Neural progenitor cell (in vitro differentiated cells): ENCODE measurements around the gene AQP10. TPM values are rescaled to one million over a fixed set of nuclear protein-coding genes. Genes with fewer than 3 reads are reported as not detected.

Experiments
- DNase-seq: peaks from one replicate; pipeline ENCODE4 v3.0.0-alpha.2; 2016; ENCODE audit warnings: low spot score
- H2AFZ ChIP-seq: fragments of 200-600 bp; sonication (generic); replicated peaks from 2 replicates; pipeline ENCODE4 v1.6.1; 2016; ENCODE audit warnings: antibody characterized with exemption
- H3F3A ChIP-seq: fragments of 200-600 bp; sonication (generic); 2 replicates; pipeline ENCODE4 v1.6.1; 2016; ENCODE audit warnings: antibody characterized with exemption, low read depth
- H3K27ac ChIP-seq: fragments of 200-600 bp; sonication (generic); 2 replicates; pipeline ENCODE4 v1.5.1; 2016; ENCODE audit warnings: mild to moderate bottlenecking
- H3K27me3 ChIP-seq: fragments of 200-600 bp; sonication (generic); 2 replicates; pipeline ENCODE4 v1.6.1; 2016; ENCODE audit warnings: mild to moderate bottlenecking, moderate library complexity
- H3K36me3 ChIP-seq: fragments of 200-600 bp; sonication (generic); 2 replicates; pipeline ENCODE4 v1.5.1; 2016
- H3K4me1 ChIP-seq: fragments of 200-600 bp; sonication (generic); 2 replicates; pipeline ENCODE4 v1.6.1; 2016; ENCODE audit warnings: mixed run types
- H3K4me2 ChIP-seq: fragments of 200-600 bp; sonication (generic); 2 replicates; pipeline ENCODE4 v1.6.1; 2016
- H3K4me3 ChIP-seq: fragments of 200-600 bp; sonication (generic); 2 replicates; pipeline ENCODE4 v1.5.1; 2016
- H3K79me2 ChIP-seq: fragments of 200-600 bp; sonication (generic); 2 replicates; pipeline ENCODE4 v1.6.1; 2016; ENCODE audit warnings: low read depth
- H3K9ac ChIP-seq: fragments of 200-600 bp; sonication (generic); 2 replicates; pipeline ENCODE4 v1.6.1; 2016
- H3K9me3 ChIP-seq: fragments of 200-600 bp; sonication (generic); 2 replicates; pipeline ENCODE4 v1.5.1; 2016; ENCODE audit warnings: low read depth
- H4K20me1 ChIP-seq: fragments of 200-600 bp; sonication (generic); 2 replicates; pipeline ENCODE4 v1.6.1; 2016; ENCODE audit warnings: low read depth
- H3K27ac Mint-ChIP-seq: 3 replicates; pipeline ENCODE4 v1.8.0; 2021; ENCODE audit warnings: mixed read lengths
- H3K27me3 Mint-ChIP-seq: 2 replicates; pipeline ENCODE4 v1.8.0; 2022; ENCODE audit warnings: low read depth, mild to moderate bottlenecking, inconsistent platforms, moderate library complexity, mixed read lengths; ENCODE audit not compliant: insufficient read depth
- H3K36me3 Mint-ChIP-seq: 3 replicates; pipeline ENCODE4 v1.8.0; 2021; ENCODE audit warnings: mixed read lengths
- H3K4me1 Mint-ChIP-seq: 3 replicates; pipeline ENCODE4 v1.8.0; 2021; ENCODE audit warnings: mixed read lengths
- H3K4me3 Mint-ChIP-seq: 3 replicates; pipeline ENCODE4 v1.8.0; 2021; ENCODE audit warnings: mild to moderate bottlenecking, moderate library complexity, mixed read lengths
- H3K9me3 Mint-ChIP-seq: 3 replicates; pipeline ENCODE4 v1.8.0; 2020; ENCODE audit warnings: mixed read lengths
- CTCF ChIP-seq: fragments of 200-600 bp; sonication (generic); IDR thresholded peaks from 2 replicates; pipeline ENCODE4 v1.5.1; 2017; ENCODE audit warnings: antibody characterized with exemption, mild to moderate bottlenecking
- EZH2 ChIP-seq: fragments of 200-600 bp; sonication (generic); IDR thresholded peaks from 2 replicates; pipeline ENCODE4 v1.6.1; 2017; ENCODE audit warnings: antibody characterized with exemption, mild to moderate bottlenecking, moderate library complexity
- EZH2phosphoT487 ChIP-seq: fragments of 200-600 bp; sonication (generic); IDR thresholded peaks from 2 replicates; pipeline ENCODE4 v1.6.1; 2017; ENCODE audit warnings: antibody characterized with exemption
- total RNA-seq: library from RNA; depleted of rRNA; stranded (reverse); fragments of >200 nt; gene quantifications from 2 replicates; pipeline ENCODE4 v1.2.3, GENCODE V29; 2015; ENCODE audit warnings: low replicate concordance

The AQP10 gene
- total RNA-seq, 1 donor from 2014 or later: not detected

- H3K36me3 Mint-ChIP-seq: peaks cover 16% of the 10 kb centered on the region
- H3K4me3 Mint-ChIP-seq: peak overlapping the region; percentile 77
- H3K9me3 ChIP-seq: no peaks in the 10 kb centered on the region
- H3K4me3 ChIP-seq: peak overlapping the region; percentile 54
- no peaks in the 10 kb centered on the region for H3K36me3 ChIP-seq
- no peak overlapping the region for H3K27ac Mint-ChIP-seq
- peaks cover 24% of the 10 kb centered on the region for H3K79me2 ChIP-seq
- H3K9ac ChIP-seq: no peak overlapping the region
- peaks cover 48% of the 10 kb centered on the region for H4K20me1 ChIP-seq
- H3F3A ChIP-seq: peaks cover 29% of the 10 kb centered on the region
- no peak for DNase-seq
- H3K4me1 ChIP-seq: peaks cover 25% of the 10 kb centered on the region
- peaks cover 33% of the 10 kb centered on the region for H3K4me1 Mint-ChIP-seq
- no peak overlapping the region for H2AFZ ChIP-seq
- H3K4me2 ChIP-seq: peak overlapping the region; percentile 88
- no peak for TF ChIP-seq EZH2phosphoT487
- H3K27ac ChIP-seq: no peak overlapping the region
- H3K27me3 Mint-ChIP-seq: peaks cover 2% of the 10 kb centered on the region
- no peaks in the 10 kb centered on the region for H3K9me3 Mint-ChIP-seq
- no peaks in the 10 kb centered on the region for H3K27me3 ChIP-seq
These were observed 8.7 kb downstream of the AQP10 start for GRCh38 chr1:154329551-154330131.

GRCh38 chr1:154330669-154331068 is 9.8 kb downstream of the AQP10 start:
- H3K27ac Mint-ChIP-seq: no peak overlapping the region
- H4K20me1 ChIP-seq: peaks cover 56% of the 10 kb centered on the region
- no peaks in the 10 kb centered on the region for H3K27me3 ChIP-seq
- no peak overlapping the region for H2AFZ ChIP-seq
- peaks cover 33% of the 10 kb centered on the region for H3K4me1 Mint-ChIP-seq
- H3K4me1 ChIP-seq: peaks cover 25% of the 10 kb centered on the region
- no peak overlapping the region for H3K27ac ChIP-seq
- DNase-seq: no peak
- H3K9me3 ChIP-seq: no peaks in the 10 kb centered on the region
- no peak overlapping the region for H3K4me2 ChIP-seq
- peaks cover 16% of the 10 kb centered on the region for H3K36me3 Mint-ChIP-seq
- peaks cover 2% of the 10 kb centered on the region for H3K27me3 Mint-ChIP-seq
- no peak overlapping the region for H3K9ac ChIP-seq
- no peak overlapping the region for H3K4me3 Mint-ChIP-seq
- peaks cover 24% of the 10 kb centered on the region for H3K79me2 ChIP-seq
- no peak for TF ChIP-seq EZH2
- H3K4me3 ChIP-seq: no peak overlapping the region
- H3F3A ChIP-seq: peaks cover 27% of the 10 kb centered on the region
- H3K36me3 ChIP-seq: no peaks in the 10 kb centered on the region
- no peaks in the 10 kb centered on the region for H3K9me3 Mint-ChIP-seq

GRCh38 chr1:154334079-154335024 is 13.5 kb downstream of the AQP10 start:
- Histone ChIP-seq H3K36me3 (peaks cover 3% of the 10 kb centered on the region), H3F3A (peaks cover 14% of the 10 kb centered on the region), H4K20me1 (peaks cover 31% of the 10 kb centered on the region), H3K27me3 (no peaks in the 10 kb centered on the region), H3K4me3 (no peak overlapping the region), H3K4me1 (peaks cover 4% of the 10 kb centered on the region), H3K9me3 (no peaks in the 10 kb centered on the region), H3K27ac (peak overlapping the region; percentile 53), H2AFZ (no peak overlapping the region), H3K4me2 (no peak overlapping the region), H3K9ac (no peak overlapping the region), H3K79me2 (peaks cover 5% of the 10 kb centered on the region)
- no peak for TF ChIP-seq CTCF
- TF ChIP-seq EZH2phosphoT487: no peak
- TF ChIP-seq EZH2: no peak
- DNase-seq: no peak
- Mint-ChIP-seq H3K27ac (no peak overlapping the region), H3K36me3 (peaks cover 25% of the 10 kb centered on the region), H3K4me3 (no peak overlapping the region), H3K27me3 (no peaks in the 10 kb centered on the region), H3K9me3 (no peaks in the 10 kb centered on the region), H3K4me1 (peaks cover 8% of the 10 kb centered on the region)

- H3K9ac ChIP-seq: no peak overlapping the region
- peaks cover 10% of the 10 kb centered on the region for H3F3A ChIP-seq
- H2AFZ ChIP-seq: no peak overlapping the region
- no peak overlapping the region for H3K27ac Mint-ChIP-seq
- peak; percentile 94 for DNase-seq
- peaks cover 23% of the 10 kb centered on the region for H4K20me1 ChIP-seq
- no peaks in the 10 kb centered on the region for H3K9me3 Mint-ChIP-seq
- no peaks in the 10 kb centered on the region for H3K9me3 ChIP-seq
- H3K27ac ChIP-seq: peak overlapping the region; percentile 53
- H3K4me1 Mint-ChIP-seq: no peaks in the 10 kb centered on the region
- no peak for TF ChIP-seq EZH2phosphoT487
- peak; percentile 97 for TF ChIP-seq CTCF
- no peak for TF ChIP-seq EZH2
- H3K4me2 ChIP-seq: no peak overlapping the region
- H3K36me3 Mint-ChIP-seq: peaks cover 29% of the 10 kb centered on the region
- H3K79me2 ChIP-seq: no peaks in the 10 kb centered on the region
- no peaks in the 10 kb centered on the region for H3K27me3 ChIP-seq
- peaks cover 3% of the 10 kb centered on the region for H3K36me3 ChIP-seq
- no peaks in the 10 kb centered on the region for H3K27me3 Mint-ChIP-seq
- no peaks in the 10 kb centered on the region for H3K4me1 ChIP-seq
- H3K4me3 ChIP-seq: no peak overlapping the region
- H3K4me3 Mint-ChIP-seq: no peak overlapping the region
These were observed 14.3 kb downstream of the AQP10 start for GRCh38 chr1:154335025-154335714.
